K562 (cell line): Measurements from ENCODE around the gene RAB38. TPM values are rescaled to one million over a fixed set of nuclear protein-coding genes. Genes with fewer than 3 reads are reported as not detected.

ENCODE experiments used
- HNRNPUL1 ChIP-seq: fragments of 200-400 bp; formaldehyde crosslinking; IDR thresholded peaks from 2 replicates; pipeline ENCODE4 v1.6.1; 2017; ENCODE audit warnings: low read length
- MECOM ChIP-seq: fragments of 250-450 bp; sonication (Bioruptor Pico); IDR thresholded peaks from 2 replicates; pipeline ENCODE4 v1.8.0; 2022; ENCODE audit warnings: inconsistent platforms
- NCOA4 ChIP-seq: fragments of 450-650 bp; IDR thresholded peaks from 2 replicates; pipeline ENCODE4 v1.6.1; 2018; ENCODE audit warnings: mild to moderate bottlenecking; ENCODE audit not compliant: partially characterized antibody
- RBM17 ChIP-seq: fragments of 200-400 bp; formaldehyde crosslinking; IDR thresholded peaks from 2 replicates; pipeline ENCODE4 v1.6.1; 2017; ENCODE audit warnings: low read depth, mild to moderate bottlenecking, low read length, borderline replicate concordance
- ZNF3 ChIP-seq: fragments of 250-450 bp; sonication (Bioruptor Pico); IDR thresholded peaks from 2 replicates; pipeline ENCODE4 v1.5.0; 2021; ENCODE audit warnings: mild to moderate bottlenecking, moderate library complexity
- polyA plus RNA-seq, 8 experiments: library from polyadenylated mRNA; depleted of rRNA in 4 of 8; stranded (reverse) in 5 of 8; unstranded in 3 of 8; fragments of >200 nt; fragmentation: Nextera tagmentation in 2 of 8; fragmentation: Illumina TruSeq in 1 of 8; extraction: Ambion mirVana in 2 of 8; extraction: Trizol in 1 of 8; gene quantifications; 2 replicates each; pipeline versions ENCODE4 v1.2.1 to v1.2.3, GENCODE V29; 2011 to 2014; ENCODE audit warnings: inconsistent platforms in 1 of 8, missing spikeins in 1 of 8
- total RNA-seq, 7 experiments: library from RNA; depleted of rRNA in 6 of 7; stranded (reverse); fragments of >200 nt in 6 of 7; fragmentation: Illumina TruSeq in 2 of 7; extraction: Trizol in 2 of 7; gene quantifications; 2 replicates each; pipeline versions ENCODE4 v1.2.1 to v1.2.3, GENCODE V29; 2011 to 2021; ENCODE audit warnings: low replicate concordance in 1 of 7
- TF ChIP-seq, protein P1 (sequence below): fragments of 200-600 bp; sonication (generic); IDR thresholded peaks from one replicate; pipeline ENCODE4 v1.6.1; 2012; ENCODE audit warnings: mild to moderate bottlenecking, low read depth, low read length, inconsistent platforms
- TF ChIP-seq, protein P2 (sequence below), 2 experiments: fragments of 450-650 bp; IDR thresholded peaks; 2 replicates each; pipeline ENCODE4 v1.6.1; 2016; ENCODE audit warnings: mild to moderate bottlenecking in 2 of 2, borderline replicate concordance in 1 of 2, low read depth in 1 of 2, moderate library complexity in 1 of 2

Gene RAB38
- total and polyA plus RNA-seq, 9 of the 15 experiments (the other 6 are each of a cell fraction or from before 2014, with no cell fraction given), result 0.59 to 2.9 (median 2.2) TPM

DNA sequence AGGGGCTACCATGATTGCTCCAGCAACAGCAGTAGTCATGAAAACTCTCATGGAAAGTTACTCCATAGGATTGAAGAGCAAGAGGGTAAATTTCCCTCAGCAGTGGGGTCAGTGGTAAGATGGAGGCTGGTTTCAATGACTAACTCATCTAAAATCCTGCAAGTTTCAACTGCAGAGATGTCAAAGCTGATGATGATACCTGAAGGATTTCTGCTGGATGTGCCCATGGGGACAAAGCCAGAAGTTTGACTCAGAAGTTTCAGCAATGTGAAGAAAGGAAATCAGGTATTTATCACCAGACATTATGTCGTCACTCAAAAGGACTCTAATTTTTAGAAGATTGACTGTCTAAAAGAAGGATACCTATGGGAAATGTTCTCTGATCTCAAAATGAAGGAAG is 29.1 kb downstream of the RAB38 start (continued):
- TF ChIP-seq, protein P1, sequence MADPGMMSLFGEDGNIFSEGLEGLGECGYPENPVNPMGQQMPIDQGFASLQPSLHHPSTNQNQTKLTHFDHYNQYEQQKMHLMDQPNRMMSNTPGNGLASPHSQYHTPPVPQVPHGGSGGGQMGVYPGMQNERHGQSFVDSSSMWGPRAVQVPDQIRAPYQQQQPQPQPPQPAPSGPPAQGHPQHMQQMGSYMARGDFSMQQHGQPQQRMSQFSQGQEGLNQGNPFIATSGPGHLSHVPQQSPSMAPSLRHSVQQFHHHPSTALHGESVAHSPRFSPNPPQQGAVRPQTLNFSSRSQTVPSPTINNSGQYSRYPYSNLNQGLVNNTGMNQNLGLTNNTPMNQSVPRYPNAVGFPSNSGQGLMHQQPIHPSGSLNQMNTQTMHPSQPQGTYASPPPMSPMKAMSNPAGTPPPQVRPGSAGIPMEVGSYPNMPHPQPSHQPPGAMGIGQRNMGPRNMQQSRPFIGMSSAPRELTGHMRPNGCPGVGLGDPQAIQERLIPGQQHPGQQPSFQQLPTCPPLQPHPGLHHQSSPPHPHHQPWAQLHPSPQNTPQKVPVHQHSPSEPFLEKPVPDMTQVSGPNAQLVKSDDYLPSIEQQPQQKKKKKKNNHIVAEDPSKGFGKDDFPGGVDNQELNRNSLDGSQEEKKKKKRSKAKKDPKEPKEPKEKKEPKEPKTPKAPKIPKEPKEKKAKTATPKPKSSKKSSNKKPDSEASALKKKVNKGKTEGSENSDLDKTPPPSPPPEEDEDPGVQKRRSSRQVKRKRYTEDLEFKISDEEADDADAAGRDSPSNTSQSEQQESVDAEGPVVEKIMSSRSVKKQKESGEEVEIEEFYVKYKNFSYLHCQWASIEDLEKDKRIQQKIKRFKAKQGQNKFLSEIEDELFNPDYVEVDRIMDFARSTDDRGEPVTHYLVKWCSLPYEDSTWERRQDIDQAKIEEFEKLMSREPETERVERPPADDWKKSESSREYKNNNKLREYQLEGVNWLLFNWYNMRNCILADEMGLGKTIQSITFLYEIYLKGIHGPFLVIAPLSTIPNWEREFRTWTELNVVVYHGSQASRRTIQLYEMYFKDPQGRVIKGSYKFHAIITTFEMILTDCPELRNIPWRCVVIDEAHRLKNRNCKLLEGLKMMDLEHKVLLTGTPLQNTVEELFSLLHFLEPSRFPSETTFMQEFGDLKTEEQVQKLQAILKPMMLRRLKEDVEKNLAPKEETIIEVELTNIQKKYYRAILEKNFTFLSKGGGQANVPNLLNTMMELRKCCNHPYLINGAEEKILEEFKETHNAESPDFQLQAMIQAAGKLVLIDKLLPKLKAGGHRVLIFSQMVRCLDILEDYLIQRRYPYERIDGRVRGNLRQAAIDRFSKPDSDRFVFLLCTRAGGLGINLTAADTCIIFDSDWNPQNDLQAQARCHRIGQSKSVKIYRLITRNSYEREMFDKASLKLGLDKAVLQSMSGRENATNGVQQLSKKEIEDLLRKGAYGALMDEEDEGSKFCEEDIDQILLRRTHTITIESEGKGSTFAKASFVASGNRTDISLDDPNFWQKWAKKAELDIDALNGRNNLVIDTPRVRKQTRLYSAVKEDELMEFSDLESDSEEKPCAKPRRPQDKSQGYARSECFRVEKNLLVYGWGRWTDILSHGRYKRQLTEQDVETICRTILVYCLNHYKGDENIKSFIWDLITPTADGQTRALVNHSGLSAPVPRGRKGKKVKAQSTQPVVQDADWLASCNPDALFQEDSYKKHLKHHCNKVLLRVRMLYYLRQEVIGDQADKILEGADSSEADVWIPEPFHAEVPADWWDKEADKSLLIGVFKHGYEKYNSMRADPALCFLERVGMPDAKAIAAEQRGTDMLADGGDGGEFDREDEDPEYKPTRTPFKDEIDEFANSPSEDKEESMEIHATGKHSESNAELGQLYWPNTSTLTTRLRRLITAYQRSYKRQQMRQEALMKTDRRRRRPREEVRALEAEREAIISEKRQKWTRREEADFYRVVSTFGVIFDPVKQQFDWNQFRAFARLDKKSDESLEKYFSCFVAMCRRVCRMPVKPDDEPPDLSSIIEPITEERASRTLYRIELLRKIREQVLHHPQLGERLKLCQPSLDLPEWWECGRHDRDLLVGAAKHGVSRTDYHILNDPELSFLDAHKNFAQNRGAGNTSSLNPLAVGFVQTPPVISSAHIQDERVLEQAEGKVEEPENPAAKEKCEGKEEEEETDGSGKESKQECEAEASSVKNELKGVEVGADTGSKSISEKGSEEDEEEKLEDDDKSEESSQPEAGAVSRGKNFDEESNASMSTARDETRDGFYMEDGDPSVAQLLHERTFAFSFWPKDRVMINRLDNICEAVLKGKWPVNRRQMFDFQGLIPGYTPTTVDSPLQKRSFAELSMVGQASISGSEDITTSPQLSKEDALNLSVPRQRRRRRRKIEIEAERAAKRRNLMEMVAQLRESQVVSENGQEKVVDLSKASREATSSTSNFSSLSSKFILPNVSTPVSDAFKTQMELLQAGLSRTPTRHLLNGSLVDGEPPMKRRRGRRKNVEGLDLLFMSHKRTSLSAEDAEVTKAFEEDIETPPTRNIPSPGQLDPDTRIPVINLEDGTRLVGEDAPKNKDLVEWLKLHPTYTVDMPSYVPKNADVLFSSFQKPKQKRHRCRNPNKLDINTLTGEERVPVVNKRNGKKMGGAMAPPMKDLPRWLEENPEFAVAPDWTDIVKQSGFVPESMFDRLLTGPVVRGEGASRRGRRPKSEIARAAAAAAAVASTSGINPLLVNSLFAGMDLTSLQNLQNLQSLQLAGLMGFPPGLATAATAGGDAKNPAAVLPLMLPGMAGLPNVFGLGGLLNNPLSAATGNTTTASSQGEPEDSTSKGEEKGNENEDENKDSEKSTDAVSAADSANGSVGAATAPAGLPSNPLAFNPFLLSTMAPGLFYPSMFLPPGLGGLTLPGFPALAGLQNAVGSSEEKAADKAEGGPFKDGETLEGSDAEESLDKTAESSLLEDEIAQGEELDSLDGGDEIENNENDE, result no peak
- TF ChIP-seq ZNF3 (no peak), MECOM (no peak), HNRNPUL1 (no peak), RBM17 (no peak), NCOA4 (no peak)
- TF ChIP-seq, protein P2, sequence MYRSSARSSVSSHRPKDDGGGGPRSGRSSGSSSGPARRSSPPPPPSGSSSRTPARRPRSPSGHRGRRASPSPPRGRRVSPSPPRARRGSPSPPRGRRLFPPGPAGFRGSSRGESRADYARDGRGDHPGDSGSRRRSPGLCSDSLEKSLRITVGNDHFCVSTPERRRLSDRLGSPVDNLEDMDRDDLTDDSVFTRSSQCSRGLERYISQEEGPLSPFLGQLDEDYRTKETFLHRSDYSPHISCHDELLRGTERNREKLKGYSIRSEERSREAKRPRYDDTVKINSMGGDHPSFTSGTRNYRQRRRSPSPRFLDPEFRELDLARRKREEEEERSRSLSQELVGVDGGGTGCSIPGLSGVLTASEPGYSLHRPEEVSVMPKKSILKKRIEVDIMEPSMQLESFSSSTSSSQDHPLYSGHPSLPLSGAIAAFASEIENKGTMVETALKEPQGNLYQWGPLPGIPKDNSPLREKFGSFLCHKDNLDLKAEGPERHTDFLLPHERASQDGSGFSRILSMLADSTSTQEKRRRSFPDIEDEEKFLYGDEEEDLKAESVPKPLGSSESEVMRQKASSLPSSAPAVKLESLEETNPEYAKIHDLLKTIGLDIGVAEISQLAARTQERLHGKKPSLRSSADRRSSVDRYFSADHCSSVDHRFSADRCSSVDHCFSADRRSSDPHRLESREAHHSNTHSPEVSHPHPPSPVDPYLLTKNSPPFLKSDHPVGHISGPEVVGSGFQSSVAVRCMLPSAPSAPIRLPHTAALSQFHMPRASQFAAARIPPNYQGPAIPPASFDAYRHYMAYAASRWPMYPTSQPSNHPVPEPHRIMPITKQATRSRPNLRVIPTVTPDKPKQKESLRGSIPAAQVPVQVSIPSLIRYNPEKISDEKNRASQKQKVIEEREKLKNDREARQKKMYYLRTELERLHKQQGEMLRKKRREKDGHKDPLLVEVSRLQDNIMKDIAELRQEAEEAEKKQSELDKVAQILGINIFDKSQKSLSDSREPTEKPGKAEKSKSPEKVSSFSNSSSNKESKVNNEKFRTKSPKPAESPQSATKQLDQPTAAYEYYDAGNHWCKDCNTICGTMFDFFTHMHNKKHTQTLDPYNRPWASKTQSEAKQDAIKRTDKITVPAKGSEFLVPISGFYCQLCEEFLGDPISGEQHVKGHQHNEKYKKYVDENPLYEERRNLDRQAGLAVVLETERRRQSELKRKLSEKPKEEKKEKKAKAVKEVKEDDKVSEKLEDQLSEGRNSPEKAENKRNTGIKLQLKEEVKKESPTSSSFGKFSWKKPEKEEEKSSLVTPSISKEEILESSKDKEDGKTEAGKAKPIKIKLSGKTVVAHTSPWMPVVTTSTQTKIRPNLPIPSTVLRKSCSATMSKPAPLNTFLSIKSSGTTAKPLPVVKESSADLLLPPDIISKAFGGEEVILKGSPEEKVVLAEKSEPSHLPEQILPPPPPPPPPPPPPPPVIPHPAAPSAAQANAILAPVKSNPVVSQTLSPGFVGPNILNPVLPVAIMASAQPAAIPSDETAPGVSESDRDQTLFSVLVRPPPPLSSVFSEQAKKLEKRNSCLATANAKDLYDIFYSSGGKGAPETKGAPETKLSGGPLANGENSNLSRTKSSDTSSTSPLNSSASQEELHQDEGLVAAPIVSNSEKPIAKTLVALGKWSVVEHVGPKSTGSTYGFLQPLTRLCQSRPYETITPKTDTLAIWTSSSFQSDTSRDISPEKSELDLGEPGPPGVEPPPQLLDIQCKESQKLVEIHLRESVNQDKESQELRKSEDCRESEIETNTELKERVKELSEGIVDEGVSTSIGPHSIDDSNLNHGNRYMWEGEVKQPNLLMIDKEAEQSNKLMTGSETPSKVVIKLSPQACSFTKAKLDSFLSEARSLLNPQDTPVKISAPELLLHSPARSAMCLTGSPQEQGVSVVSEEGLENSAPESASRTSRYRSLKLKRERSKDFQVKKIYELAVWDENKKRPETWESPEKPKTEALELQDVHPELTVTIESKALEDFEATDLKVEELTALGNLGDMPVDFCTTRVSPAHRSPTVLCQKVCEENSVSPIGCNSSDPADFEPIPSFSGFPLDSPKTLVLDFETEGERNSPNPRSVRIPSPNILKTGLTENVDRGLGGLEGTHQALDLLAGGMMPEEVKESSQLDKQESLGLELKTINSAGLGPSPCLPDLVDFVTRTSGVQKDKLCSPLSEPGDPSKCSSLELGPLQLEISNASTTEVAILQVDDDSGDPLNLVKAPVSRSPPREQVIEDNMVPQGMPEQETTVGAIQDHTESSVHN (IDR thresholded peaks at IDR 0.05; ENCODE audit: borderline replicate concordance in 1 of 2, low read depth in 1 of 2), result no peak
